NOMO-1 treated with DMSO at 0.1 percent for 48 hours (cell line): Measurements from ENCODE around the gene C10orf143.

Experiments used
- DNase-seq: peaks from one replicate; lab custom pipeline; 2025; ENCODE audit not compliant: unreplicated experiment; lab: John Stamatoyannopoulos, UW

C10orf143 gene

DNA sequence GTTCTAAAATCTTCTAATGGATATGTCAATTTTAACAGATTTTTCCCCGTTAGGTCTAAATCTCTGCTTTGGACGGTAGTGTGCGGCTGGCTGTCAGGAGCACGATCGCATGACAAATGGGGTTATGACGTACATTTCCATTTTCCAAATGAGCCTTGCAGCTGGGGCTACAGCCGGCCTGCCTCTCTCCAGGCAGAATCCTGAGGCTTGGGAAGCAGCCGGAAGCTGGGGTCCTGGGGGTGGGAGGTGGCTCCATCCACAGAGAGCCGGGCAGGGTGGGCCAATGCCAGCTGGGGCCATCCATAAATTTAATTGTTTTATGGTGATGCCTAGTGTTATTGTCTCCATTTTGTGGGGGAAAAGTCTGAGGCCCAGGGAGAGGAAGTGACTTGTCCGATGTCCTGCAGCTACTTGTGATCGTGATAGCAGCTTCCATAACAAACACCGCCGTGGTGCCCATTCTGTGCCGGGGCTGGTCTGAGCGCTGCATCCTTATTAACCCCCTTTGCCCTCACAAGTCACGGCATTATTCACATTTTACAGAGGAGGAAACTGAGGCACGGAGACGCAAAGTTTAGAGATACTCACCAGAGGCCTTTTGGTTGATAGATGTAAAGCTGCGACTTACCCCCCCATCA lies 93.5 kb downstream of the C10orf143 start:
- DNase-seq, result no peak

DNA sequence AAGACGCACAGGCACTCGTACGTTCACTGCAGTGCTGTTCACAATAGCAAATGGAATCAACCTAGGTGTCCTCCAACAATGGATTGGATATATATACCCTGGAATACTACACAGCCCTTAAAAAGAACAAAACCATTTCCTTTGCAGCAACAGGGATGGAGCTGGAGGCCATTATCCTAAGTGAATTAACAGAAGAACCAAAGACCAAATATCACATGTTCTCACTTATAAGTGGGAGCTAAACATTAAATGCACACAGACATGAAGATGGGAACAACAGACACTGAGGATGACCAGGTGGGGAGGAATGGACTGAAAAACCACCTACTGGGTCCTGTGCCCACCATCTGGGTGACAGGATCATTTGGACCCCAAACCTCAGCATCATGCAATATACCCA lies 94.5 kb downstream of the C10orf143 start:
- DNase-seq, result no peak

DNA sequence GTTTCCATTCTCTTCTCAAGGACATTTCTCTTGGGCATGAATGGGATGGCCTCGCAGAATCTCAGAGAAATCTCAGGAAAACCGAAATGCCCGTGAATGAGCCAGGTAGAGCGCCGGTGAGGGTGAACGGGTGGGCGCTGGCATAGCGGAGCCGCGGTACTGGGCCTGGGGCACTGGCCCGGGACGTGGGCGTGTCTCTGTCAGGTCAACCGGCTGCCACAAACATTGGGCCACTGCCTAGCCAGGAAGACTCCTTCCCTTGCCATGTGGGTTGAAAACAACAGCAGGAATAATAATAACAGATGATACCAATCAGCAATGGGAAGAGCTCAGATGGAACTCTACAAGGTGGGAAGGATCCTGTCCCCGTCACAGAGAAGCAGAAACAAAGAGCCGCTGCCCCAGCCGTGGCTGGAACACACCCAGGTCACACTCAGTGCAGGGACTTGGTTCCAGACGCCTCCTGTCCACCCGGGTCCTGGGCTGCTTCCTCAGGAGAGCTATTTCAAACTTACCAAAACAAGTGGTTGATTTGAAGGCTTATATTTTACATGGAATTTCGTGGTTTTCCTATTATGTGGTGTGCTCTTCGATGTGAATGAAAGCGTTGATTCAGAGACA lies 95.4 kb downstream of the C10orf143 start:
- no peak for DNase-seq

DNA sequence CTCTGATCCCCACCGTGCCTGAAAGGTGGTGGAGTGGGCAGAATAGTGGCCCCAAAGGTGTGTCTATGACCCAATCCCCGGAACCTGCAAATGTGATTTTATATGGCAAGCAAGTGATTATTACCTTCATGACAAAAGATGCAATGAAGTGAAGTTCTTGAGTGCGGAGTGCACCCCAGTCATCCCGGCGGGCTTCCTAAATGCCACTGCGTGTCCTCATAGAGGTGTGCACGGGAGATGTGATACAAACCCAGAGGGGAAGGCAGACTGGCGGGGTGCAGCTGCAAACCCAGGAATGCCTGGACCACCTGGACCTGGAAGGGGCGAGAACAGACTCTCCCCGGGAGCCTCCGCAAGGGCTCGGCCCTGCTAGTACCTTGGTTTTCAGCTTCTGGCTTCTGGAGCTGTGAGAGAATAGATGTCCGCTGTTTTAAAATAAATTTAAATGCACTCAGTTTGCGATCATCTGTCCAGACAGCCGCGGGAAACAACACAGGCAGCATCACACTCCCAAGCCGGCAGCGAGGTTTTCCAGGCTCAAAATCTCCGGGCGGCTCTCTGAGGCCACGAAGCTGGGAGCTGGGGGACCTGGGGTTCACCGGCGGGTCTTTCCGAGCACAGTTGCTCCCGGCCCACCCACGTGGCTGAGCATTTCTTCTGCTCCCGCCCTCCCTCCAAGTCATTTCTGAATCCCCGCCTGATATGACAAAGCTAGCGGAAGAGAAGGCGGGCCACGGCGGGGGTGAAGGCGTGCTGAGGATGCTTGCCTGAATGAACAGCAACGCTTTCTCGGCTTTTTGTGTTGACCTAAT lies 96.2 kb downstream of the C10orf143 start:
- no peak for DNase-seq
